Measurements from ENCODE around the gene CDH22.

Gene CDH22

DNA sequence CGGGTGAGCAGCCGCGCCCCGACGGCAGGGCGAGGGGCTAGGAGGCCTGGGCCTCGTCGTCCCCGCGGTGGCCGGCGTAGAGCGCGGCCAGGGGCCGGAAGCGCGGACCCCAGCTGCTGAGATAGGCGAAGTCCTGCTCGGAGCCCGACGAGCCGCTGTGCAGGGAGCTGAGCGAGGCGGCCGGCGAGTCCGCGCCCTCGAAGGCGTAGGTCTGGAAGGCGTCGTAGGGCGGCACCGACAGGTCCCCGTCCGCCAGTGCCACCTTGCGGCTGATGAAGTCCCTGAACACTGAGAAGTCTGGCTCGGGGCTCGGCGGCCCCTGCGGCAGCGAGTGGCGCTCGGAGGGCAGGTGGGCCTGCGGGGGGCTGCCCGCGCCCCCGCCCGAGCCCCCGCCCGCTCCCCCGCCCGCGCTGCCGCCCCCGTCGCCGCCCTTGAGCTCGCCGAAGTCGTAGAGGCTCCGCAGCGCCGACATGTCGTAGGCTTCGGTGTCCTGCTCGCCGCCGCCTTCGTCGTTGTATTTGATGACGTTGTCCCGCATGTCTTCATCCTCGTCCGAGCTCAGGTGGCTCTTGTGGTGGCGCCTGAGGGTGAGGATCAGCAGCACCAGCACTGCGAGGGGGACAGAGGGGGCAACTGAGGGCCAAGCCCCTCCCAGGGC, 133.7 kb downstream of the CDH22 start:
- H3K4me3 ChIP-seq (ENCODE audit: low read depth, low read length) = no peak overlapping the region
- H3K27me3 ChIP-seq (ENCODE audit: control insufficient read depth, insufficient read depth, low read length) = peaks cover 10% of the 10 kb centered on the region
- H3K79me2 ChIP-seq = no peaks in the 10 kb centered on the region

DNA sequence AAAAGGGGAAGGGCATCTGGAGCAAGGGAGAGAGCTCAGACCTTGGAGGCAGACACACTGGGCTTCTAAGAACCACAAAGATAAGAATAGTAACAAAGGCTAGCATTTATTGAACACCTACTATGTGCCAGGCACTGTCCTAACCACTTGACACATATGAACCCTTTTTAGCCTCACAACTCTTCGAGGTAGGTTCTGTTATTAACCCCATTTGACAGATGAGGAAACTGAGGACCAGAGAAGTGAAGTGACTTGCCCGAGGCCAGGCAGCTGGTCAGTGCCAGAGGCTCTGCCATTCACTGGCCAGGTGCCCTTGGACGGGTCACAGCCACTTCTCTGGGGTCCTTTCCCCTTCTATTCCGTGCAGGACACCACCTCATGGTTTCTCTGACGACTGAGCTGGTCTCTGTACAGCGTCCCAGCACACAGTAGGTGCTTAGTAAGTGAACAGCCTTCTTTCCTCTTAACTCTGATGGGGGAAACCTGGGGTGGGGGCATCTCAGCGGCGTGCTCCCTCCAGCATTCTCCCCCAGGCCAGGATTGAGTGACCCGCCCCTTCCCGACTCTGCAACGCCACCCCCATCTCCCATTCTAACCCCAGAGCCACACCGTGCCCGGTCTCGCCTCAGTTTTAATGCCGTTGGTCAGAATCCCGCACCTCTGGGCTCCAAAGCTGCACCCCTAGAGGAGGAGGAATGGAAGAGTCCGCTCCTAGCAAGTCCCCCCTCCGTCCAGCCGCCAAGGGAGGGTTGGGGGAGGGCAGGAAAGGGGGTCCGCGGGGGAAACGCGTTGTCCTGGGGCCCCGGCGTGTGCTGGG, 134.4 kb downstream of the CDH22 start:
- Histone ChIP-seq H3K4me3 (ENCODE audit: low read depth, low read length) (no peak overlapping the region), H2AFZ (peak overlapping the region; percentile 72), H3K9ac (no peak overlapping the region), H3K27me3 (ENCODE audit: control insufficient read depth, insufficient read depth, low read length) (peaks cover 10% of the 10 kb centered on the region), H3K4me1 (no peaks in the 10 kb centered on the region), H3K27ac (no peak overlapping the region), H3K79me2 (no peaks in the 10 kb centered on the region), H3K4me2 (ENCODE audit: low read length) (no peak overlapping the region), H3K36me3 (ENCODE audit: control insufficient read depth, insufficient read depth, low read length) (no peaks in the 10 kb centered on the region), H3K9me3 (ENCODE audit: control insufficient read depth, low read length) (no peaks in the 10 kb centered on the region)
- TF ChIP-seq, protein P1, sequence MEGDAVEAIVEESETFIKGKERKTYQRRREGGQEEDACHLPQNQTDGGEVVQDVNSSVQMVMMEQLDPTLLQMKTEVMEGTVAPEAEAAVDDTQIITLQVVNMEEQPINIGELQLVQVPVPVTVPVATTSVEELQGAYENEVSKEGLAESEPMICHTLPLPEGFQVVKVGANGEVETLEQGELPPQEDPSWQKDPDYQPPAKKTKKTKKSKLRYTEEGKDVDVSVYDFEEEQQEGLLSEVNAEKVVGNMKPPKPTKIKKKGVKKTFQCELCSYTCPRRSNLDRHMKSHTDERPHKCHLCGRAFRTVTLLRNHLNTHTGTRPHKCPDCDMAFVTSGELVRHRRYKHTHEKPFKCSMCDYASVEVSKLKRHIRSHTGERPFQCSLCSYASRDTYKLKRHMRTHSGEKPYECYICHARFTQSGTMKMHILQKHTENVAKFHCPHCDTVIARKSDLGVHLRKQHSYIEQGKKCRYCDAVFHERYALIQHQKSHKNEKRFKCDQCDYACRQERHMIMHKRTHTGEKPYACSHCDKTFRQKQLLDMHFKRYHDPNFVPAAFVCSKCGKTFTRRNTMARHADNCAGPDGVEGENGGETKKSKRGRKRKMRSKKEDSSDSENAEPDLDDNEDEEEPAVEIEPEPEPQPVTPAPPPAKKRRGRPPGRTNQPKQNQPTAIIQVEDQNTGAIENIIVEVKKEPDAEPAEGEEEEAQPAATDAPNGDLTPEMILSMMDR (IDR thresholded peaks at IDR 0.05) = no peak

More for the DNA sequence above, 133.7 kb downstream of the CDH22 start:
- Histone ChIP-seq H3K4me2 (ENCODE audit: low read length) (peak overlapping the region; percentile 25), H2AFZ (peak overlapping the region; percentile 72), H3K27ac (no peak overlapping the region), H3K9me3 (ENCODE audit: control insufficient read depth, low read length) (no peaks in the 10 kb centered on the region), H3K4me1 (no peaks in the 10 kb centered on the region), H3K36me3 (ENCODE audit: control insufficient read depth, insufficient read depth, low read length) (no peaks in the 10 kb centered on the region), H3K9ac (no peak overlapping the region)
- TF ChIP-seq, protein P1 (IDR thresholded peaks at IDR 0.05) = peak; percentile 35

DNA sequence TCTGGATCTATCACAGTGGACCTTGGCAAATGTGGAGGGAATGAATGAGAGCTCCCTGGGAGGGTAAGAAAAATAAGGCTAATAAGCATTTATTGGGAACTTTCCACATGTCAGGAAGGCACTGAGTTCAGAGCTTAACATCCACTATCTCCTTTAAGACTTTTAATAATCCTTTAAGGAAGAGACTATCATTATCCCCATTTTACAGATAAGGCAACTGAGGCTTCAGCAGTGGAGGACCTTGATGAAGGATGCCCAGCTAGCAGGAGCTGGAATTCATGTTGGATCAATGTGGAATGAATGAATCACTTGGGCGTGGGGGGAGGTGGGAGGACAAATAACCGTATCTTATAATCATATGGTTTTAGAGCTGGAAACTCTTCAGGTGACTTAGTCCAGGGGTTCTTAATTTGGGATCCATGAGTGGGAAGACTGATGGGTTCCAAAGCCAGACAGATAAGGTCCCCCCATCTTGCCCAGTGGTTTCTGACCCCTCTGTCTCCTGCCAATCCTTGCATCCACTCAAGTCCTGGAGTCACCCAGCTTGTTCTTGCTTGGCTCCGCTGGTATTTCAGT, 135.2 kb downstream of the CDH22 start:
- Histone ChIP-seq H3K79me2 (no peaks in the 10 kb centered on the region), H3K27me3 (ENCODE audit: control insufficient read depth, insufficient read depth, low read length) (peaks cover 10% of the 10 kb centered on the region), H3K4me3 (ENCODE audit: low read depth, low read length) (no peak overlapping the region), H3K9me3 (ENCODE audit: control insufficient read depth, low read length) (no peaks in the 10 kb centered on the region), H3K4me2 (ENCODE audit: low read length) (no peak overlapping the region), H3K27ac (no peak overlapping the region), H2AFZ (no peak overlapping the region), H3K4me1 (no peaks in the 10 kb centered on the region), H3K36me3 (ENCODE audit: control insufficient read depth, insufficient read depth, low read length) (no peaks in the 10 kb centered on the region), H3K9ac (no peak overlapping the region)
- TF ChIP-seq, protein P1 (IDR thresholded peaks at IDR 0.05) = no peak

DNA sequence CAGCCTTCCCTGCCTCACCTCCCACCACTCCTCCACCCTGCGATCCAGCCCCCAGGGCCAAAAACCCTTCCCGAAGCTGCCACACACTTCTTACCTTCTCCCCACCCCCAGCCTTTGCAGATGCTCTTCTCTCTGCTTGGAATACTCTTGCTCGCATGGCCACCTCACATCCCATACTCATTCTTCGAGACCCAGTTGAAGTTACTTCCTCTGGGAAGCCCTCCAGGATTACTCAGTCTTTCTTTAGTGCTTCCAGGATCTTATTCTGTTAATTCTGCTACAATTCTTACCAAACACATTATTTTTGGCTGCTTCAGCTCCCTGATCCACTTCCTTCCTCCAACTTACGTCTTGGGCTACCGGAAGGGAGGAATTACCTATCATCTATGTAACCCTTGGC, 135.8 kb downstream of the CDH22 start:
- TF ChIP-seq, protein P1 (IDR thresholded peaks at IDR 0.05) = no peak
- no peak overlapping the region for H2AFZ ChIP-seq
- H3K79me2 ChIP-seq = no peaks in the 10 kb centered on the region
- H3K36me3 ChIP-seq (ENCODE audit: control insufficient read depth, insufficient read depth, low read length) = no peaks in the 10 kb centered on the region
- no peaks in the 10 kb centered on the region for H3K4me1 ChIP-seq
- H3K9me3 ChIP-seq (ENCODE audit: control insufficient read depth, low read length) = no peaks in the 10 kb centered on the region
- H3K4me2 ChIP-seq (ENCODE audit: low read length) = no peak overlapping the region
- peaks cover 10% of the 10 kb centered on the region for H3K27me3 ChIP-seq (ENCODE audit: control insufficient read depth, insufficient read depth, low read length)
- H3K4me3 ChIP-seq (ENCODE audit: low read depth, low read length) = no peak overlapping the region
- no peak overlapping the region for H3K27ac ChIP-seq
- H3K9ac ChIP-seq = no peak overlapping the region

All from parathyroid adenoma (tissue), 2 donors.